ENCODE data around the gene CSNK2B.

DNA sequence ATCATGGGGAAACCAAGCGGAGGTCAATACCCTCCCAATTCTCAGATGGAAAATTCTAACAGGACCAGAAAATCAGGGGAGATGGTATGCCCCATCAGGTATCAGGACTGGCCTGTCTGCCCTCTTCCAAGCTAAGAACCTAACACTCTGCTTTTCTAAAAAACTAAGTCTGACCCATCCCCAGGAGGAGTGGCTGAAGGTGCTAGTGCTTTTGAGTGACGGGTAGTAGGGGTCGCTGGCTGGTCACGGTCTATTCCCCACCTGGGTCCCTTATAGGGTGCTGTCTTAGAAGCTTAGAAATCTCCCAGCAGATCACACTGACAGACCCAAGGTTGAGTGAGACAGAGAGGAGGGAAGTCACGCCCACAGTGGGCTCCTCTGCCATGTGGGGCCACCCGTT is 27.7 kb downstream of the CSNK2B start:
- TF ChIP-seq, protein P1, sequence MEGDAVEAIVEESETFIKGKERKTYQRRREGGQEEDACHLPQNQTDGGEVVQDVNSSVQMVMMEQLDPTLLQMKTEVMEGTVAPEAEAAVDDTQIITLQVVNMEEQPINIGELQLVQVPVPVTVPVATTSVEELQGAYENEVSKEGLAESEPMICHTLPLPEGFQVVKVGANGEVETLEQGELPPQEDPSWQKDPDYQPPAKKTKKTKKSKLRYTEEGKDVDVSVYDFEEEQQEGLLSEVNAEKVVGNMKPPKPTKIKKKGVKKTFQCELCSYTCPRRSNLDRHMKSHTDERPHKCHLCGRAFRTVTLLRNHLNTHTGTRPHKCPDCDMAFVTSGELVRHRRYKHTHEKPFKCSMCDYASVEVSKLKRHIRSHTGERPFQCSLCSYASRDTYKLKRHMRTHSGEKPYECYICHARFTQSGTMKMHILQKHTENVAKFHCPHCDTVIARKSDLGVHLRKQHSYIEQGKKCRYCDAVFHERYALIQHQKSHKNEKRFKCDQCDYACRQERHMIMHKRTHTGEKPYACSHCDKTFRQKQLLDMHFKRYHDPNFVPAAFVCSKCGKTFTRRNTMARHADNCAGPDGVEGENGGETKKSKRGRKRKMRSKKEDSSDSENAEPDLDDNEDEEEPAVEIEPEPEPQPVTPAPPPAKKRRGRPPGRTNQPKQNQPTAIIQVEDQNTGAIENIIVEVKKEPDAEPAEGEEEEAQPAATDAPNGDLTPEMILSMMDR (optimal IDR thresholded peaks at IDR 0.05 in 1 of 3, IDR thresholded peaks at IDR 0.05 in 1 of 3, conservative IDR thresholded peaks at IDR 0.05 in 1 of 3; ENCODE audit: extremely low read depth in 1 of 3, insufficient read depth in 2 of 3, low read length in 3 of 3), result no peak
- no peak for TF ChIP-seq EZH2 (IDR thresholded peaks at IDR 0.05; ENCODE audit: low read length)

All from keratinocyte (primary cell).